ENCODE data around the gene GPR17. TPM values are rescaled to one million over a fixed set of nuclear protein-coding genes. Genes with fewer than 3 reads are reported as not detected.

Gene GPR17
- total RNA-seq, 4 donors from 2014 or later, result not detected

- no peak for TF ChIP-seq POLR2A (IDR thresholded peaks at IDR 0.05)
- TF ChIP-seq, protein P1, sequence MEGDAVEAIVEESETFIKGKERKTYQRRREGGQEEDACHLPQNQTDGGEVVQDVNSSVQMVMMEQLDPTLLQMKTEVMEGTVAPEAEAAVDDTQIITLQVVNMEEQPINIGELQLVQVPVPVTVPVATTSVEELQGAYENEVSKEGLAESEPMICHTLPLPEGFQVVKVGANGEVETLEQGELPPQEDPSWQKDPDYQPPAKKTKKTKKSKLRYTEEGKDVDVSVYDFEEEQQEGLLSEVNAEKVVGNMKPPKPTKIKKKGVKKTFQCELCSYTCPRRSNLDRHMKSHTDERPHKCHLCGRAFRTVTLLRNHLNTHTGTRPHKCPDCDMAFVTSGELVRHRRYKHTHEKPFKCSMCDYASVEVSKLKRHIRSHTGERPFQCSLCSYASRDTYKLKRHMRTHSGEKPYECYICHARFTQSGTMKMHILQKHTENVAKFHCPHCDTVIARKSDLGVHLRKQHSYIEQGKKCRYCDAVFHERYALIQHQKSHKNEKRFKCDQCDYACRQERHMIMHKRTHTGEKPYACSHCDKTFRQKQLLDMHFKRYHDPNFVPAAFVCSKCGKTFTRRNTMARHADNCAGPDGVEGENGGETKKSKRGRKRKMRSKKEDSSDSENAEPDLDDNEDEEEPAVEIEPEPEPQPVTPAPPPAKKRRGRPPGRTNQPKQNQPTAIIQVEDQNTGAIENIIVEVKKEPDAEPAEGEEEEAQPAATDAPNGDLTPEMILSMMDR (IDR thresholded peaks at IDR 0.05), result no peak
- peak overlapping the region in 2 of 4 donors; percentile 55 to 85 for H3K27ac ChIP-seq
- H3K4me1 ChIP-seq, result peaks cover 0 to 27% (median 0%) of the 10 kb centered on the region in 4 donors
- peaks cover 0 to 7% (median 0%) of the 10 kb centered on the region in 3 donors for H3K36me3 ChIP-seq
- DNase-seq, result peak in 1 of 3 donors; percentile 3
- H3K27me3 ChIP-seq, result no peaks in the 10 kb centered on the region
- no peak overlapping the region for H3K4me3 ChIP-seq
- H3K9me3 ChIP-seq, result no peaks in the 10 kb centered on the region
Measured at GRCh38 chr2:127658146-127658545, 12.2 kb downstream of the GPR17 start.

DNA sequence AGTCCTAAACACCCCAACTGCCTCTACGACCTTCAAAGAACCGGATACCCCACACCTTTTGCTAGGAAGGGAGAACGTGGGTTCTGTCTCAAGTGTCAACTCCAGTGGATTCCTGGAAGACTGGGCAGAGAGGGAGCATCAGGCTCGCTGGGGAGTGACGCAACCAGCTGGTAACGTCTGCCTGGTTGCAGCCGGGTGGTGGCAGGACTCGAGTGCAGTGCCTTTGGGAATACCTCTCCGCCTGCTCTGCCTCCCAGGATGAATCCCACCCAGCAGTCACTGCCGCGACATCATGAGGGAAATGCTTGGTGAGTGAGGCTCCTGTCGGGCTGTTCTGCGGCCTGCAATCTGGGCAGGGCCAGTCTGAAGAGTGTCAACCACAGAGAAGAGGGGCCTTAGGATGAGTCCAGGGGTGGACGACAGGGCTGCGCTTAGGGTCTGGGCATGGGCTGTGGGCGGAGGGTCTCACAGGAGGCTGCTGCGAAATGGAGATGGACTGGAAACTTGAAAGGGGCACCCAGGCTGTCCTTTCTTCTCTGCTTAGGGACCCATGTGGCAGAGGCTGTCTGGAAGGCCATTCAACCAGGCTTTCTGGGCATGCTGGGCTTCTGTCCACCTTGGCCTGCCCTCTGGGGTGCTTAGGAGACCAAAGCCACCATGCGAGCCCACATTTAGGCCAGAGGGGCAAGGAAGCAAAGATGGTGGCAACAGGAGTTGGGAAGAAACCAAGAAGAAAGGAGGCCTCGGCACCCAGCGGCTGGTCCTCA is 12.9 kb downstream of the GPR17 start:
- H3K4me3 ChIP-seq, result no peak overlapping the region
- no peaks in the 10 kb centered on the region for H3K9me3 ChIP-seq
- H3K27ac ChIP-seq, result peak overlapping the region in 3 of 4 donors; percentile 32 to 85 (median 55)
- H3K36me3 ChIP-seq, result peaks cover 0 to 7% (median 0%) of the 10 kb centered on the region in 3 donors
- H3K4me1 ChIP-seq, result peaks cover 0 to 26% (median 0%) of the 10 kb centered on the region in 4 donors
- no peak for TF ChIP-seq POLR2A (IDR thresholded peaks at IDR 0.05)
- TF ChIP-seq, protein P1 (IDR thresholded peaks at IDR 0.05), result no peak
- no peaks in the 10 kb centered on the region for H3K27me3 ChIP-seq
- DNase-seq, result peak in 1 of 3 donors; percentile 30

DNA sequence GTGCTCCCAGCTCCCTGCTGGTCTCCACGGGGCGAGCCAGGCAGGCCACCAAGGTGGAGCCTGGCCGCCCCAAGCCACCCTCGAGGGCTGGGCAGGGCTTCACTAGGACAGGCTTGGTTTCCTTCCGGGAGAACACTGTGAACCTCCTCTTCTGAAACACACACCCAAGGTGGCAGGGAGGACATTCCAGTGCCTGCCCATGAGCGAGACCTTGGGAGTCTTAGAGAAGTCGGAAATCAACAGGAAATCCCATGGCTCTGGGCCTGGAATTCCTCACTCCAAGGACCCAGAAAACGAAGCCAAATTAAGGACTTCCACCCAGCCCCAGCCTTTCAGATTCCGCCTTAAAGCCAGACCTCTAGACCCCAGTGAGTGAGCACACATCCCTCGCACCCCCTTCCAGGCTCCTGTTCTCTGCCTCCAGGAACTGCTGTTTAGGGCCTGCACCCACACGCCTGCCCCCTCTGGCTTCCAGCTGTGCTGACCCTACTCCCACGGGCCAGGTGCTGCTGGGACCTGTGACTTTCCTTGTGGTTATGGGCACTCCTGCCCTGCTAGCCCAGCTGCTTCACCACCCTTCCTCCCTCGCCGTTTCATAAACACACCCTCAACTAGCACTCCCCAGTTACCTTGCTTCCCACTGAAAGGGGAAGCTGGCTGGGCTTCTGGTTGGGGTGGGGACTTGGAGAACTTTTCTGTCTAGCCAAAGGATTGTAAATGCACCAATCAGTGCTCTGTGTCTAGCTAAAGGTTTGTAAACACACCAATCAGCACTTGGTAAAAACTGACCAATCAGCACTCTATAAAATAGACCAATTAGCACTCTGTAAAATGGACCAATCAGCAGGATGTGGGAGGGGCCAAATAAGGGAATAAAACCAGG is 13.7 kb downstream of the GPR17 start:
- H3K36me3 ChIP-seq, result peaks cover 0 to 1% (median 0%) of the 10 kb centered on the region in 3 donors
- no peaks in the 10 kb centered on the region for H3K27me3 ChIP-seq
- DNase-seq, result peak in 1 of 3 donors; percentile 40
- H3K27ac ChIP-seq, result peak overlapping the region in 2 of 4 donors; percentile 55 to 85
- H3K9me3 ChIP-seq, result no peaks in the 10 kb centered on the region
- peaks cover 0 to 30% (median 0%) of the 10 kb centered on the region in 4 donors for H3K4me1 ChIP-seq
- no peak overlapping the region for H3K4me3 ChIP-seq
- TF ChIP-seq, protein P1 (IDR thresholded peaks at IDR 0.05), result no peak
- no peak for TF ChIP-seq POLR2A (IDR thresholded peaks at IDR 0.05)

- Histone ChIP-seq H3K4me1 (peaks cover 0 to 30% (median 0%) of the 10 kb centered on the region in 4 donors), H3K4me3 (no peak overlapping the region), H3K27me3 (no peaks in the 10 kb centered on the region), H3K9me3 (no peaks in the 10 kb centered on the region), H3K27ac (peak overlapping the region in 2 of 4 donors; percentile 55 to 85), H3K36me3 (no peaks in the 10 kb centered on the region)
- TF ChIP-seq, protein P1 (IDR thresholded peaks at IDR 0.05), result no peak
- no peak for TF ChIP-seq POLR2A (IDR thresholded peaks at IDR 0.05)
- no peak for DNase-seq
Measured at GRCh38 chr2:127660291-127660578, 14.3 kb downstream of the GPR17 start.

- Histone ChIP-seq H3K4me3 (no peak overlapping the region), H3K4me1 (peaks cover 0 to 30% (median 0%) of the 10 kb centered on the region in 4 donors), H3K36me3 (no peaks in the 10 kb centered on the region), H3K9me3 (no peaks in the 10 kb centered on the region), H3K27me3 (no peaks in the 10 kb centered on the region), H3K27ac (peak overlapping the region in 3 of 4 donors; percentile 4 to 85 (median 55))
- peak in 1 of 3 donors; percentile 34 for DNase-seq
- TF ChIP-seq, protein P1 (IDR thresholded peaks at IDR 0.05), result no peak
- no peak for TF ChIP-seq POLR2A (IDR thresholded peaks at IDR 0.05)
Measured at GRCh38 chr2:127661072-127661649, 15.2 kb downstream of the GPR17 start.
